Liver (tissue), 9 donors: ENCODE data around the gene ZMYND11. TPM values are rescaled to one million over a fixed set of nuclear protein-coding genes. Genes with fewer than 3 reads are reported as not detected.

Source experiments
- DNase-seq: peaks from one replicate; pipeline ENCODE4 v3.0.0-alpha.2; 2017; ENCODE audit warnings: low spot score
- H3K27ac ChIP-seq, 2 donors: one replicate each; pipeline ENCODE4 v1.7.0; 2013; ENCODE audit warnings: inconsistent platforms in 2 of 2, low read length in 2 of 2, control low read depth in 1 of 2, low read depth in 1 of 2, mild to moderate bottlenecking in 1 of 2
- H3K27me3 ChIP-seq, 4 donors: one replicate each; pipeline versions ENCODE4 v1.6.1 to v1.7.0; 2013; ENCODE audit warnings: low read length in 3 of 4, inconsistent platforms in 1 of 4, mild to moderate bottlenecking in 1 of 4, moderate library complexity in 1 of 4; ENCODE audit not compliant: control insufficient read depth in 4 of 4, insufficient read depth in 4 of 4
- H3K36me3 ChIP-seq, 4 donors: one replicate each; pipeline versions ENCODE4 v1.6.1 to v1.7.0; 2013; ENCODE audit warnings: low read length in 3 of 4, mild to moderate bottlenecking in 3 of 4, low read depth in 1 of 4, moderate library complexity in 1 of 4; ENCODE audit not compliant: control insufficient read depth in 4 of 4, insufficient read depth in 3 of 4
- H3K4me1 ChIP-seq, 4 donors: one replicate each; pipeline versions ENCODE4 v1.6.1 to v1.7.0; 2013; ENCODE audit warnings: low read length in 3 of 4, mild to moderate bottlenecking in 3 of 4, moderate library complexity in 1 of 4; ENCODE audit not compliant: control insufficient read depth in 4 of 4, insufficient read depth in 4 of 4
- H3K4me3 ChIP-seq, 3 donors: one replicate each; pipeline versions ENCODE4 v1.6.1 to v1.7.0; 2013; ENCODE audit warnings: low read length in 3 of 3, control low read depth in 1 of 3, low read depth in 1 of 3, mild to moderate bottlenecking in 1 of 3
- H3K9ac ChIP-seq, 2 donors: one replicate each; pipeline ENCODE4 v1.7.0; 2013; ENCODE audit warnings: low read length in 2 of 2, mild to moderate bottlenecking in 2 of 2, moderate library complexity in 2 of 2, control low read depth in 1 of 2, low read depth in 1 of 2
- H3K9me3 ChIP-seq, 4 donors: one replicate each; pipeline versions ENCODE4 v1.6.1 to v1.7.0; 2013; ENCODE audit warnings: low read length in 3 of 4; ENCODE audit not compliant: control insufficient read depth in 4 of 4
- ATF3 ChIP-seq: IDR thresholded peaks from 2 replicates; pipeline ENCODE4 v1.6.1; 2016; ENCODE audit warnings: antibody characterized with exemption
- CTCF ChIP-seq: fragments of 150-350 bp; IDR thresholded peaks from 2 replicates; pipeline ENCODE4 v1.5.1; 2017; ENCODE audit warnings: improper control_type of control experiment, low read depth, low read length; ENCODE audit not compliant: missing input control
- EGR1 ChIP-seq, 2 donors: IDR thresholded peaks; 2 replicates each; pipeline ENCODE4 v1.6.1; 2016 to 2018; ENCODE audit warnings: antibody characterized with exemption in 2 of 2, low read depth in 2 of 2
- FOXA1 ChIP-seq: IDR thresholded peaks from 2 replicates; pipeline ENCODE4 v1.6.1; 2016; ENCODE audit warnings: antibody characterized with exemption
- FOXA2 ChIP-seq: IDR thresholded peaks from 2 replicates; pipeline ENCODE4 v1.6.1; 2016; ENCODE audit warnings: antibody characterized with exemption
- GABPA ChIP-seq, 2 donors: IDR thresholded peaks in 1 of 2; conservative IDR thresholded peaks in 1 of 2; 2 replicates each; pipeline ENCODE4 v1.6.1; 2016; ENCODE audit warnings: antibody characterized with exemption in 2 of 2, mild to moderate bottlenecking in 1 of 2, moderate library complexity in 1 of 2
- HNF4A ChIP-seq, 2 donors: conservative IDR thresholded peaks; 2 replicates each; pipeline ENCODE4 v1.6.1; 2016; ENCODE audit warnings: antibody characterized with exemption in 2 of 2, mild to moderate bottlenecking in 2 of 2
- HNF4G ChIP-seq: IDR thresholded peaks from 2 replicates; pipeline ENCODE4 v1.6.1; 2016; ENCODE audit warnings: antibody characterized with exemption
- JUND ChIP-seq, 2 donors: IDR thresholded peaks; 2 replicates each; pipeline ENCODE4 v1.6.1; 2016; ENCODE audit warnings: antibody characterized with exemption in 2 of 2
- MAX ChIP-seq: IDR thresholded peaks from 2 replicates; pipeline ENCODE4 v1.6.1; 2016; ENCODE audit warnings: antibody characterized with exemption
- NR2F2 ChIP-seq: IDR thresholded peaks from 2 replicates; pipeline ENCODE4 v1.6.1; 2016; ENCODE audit warnings: antibody characterized with exemption
- RAD21 ChIP-seq, 2 donors: IDR thresholded peaks; 2 replicates each; pipeline ENCODE4 v1.6.1; 2016; ENCODE audit warnings: antibody characterized with exemption in 2 of 2, mild to moderate bottlenecking in 2 of 2
- REST ChIP-seq: IDR thresholded peaks from 2 replicates; pipeline ENCODE4 v1.6.1; 2016; ENCODE audit warnings: antibody characterized with exemption, mild to moderate bottlenecking
- RXRA ChIP-seq, 2 donors: IDR thresholded peaks; 2 replicates each; pipeline ENCODE4 v1.6.1; 2017 to 2018; ENCODE audit warnings: antibody characterized with exemption in 2 of 2, mild to moderate bottlenecking in 1 of 2
- SP1 ChIP-seq: IDR thresholded peaks from 2 replicates; pipeline ENCODE4 v1.6.1; 2018; ENCODE audit warnings: antibody characterized with exemption, mild to moderate bottlenecking
- TAF1 ChIP-seq: conservative IDR thresholded peaks from 2 replicates; pipeline ENCODE4 v1.6.1; 2016; ENCODE audit warnings: antibody characterized with exemption, mild to moderate bottlenecking
- YY1 ChIP-seq: IDR thresholded peaks from 2 replicates; pipeline ENCODE4 v1.6.1; 2016; ENCODE audit warnings: antibody characterized with exemption, mild to moderate bottlenecking
- ZBTB33 ChIP-seq: IDR thresholded peaks from 2 replicates; pipeline ENCODE4 v1.6.1; 2016; ENCODE audit warnings: antibody characterized with exemption
- WGBS: extraction: QIAGEN DNeasy Blood & Tissue Kit; methylation state at CpG from one replicate; pipeline ENCODE4 v1.1.7; 2013; 5-methylcytosine and 5-hydroxymethylcytosine counted together
- polyA plus RNA-seq, 2 donors: library from polyadenylated mRNA; stranded (reverse) in 1 of 2; unstranded in 1 of 2; fragments of 200-250 nt in 1 of 2; fragments of >200 nt in 1 of 2; fragmentation: Nextera tagmentation in 1 of 2; extraction: Ambion mirVana in 1 of 2; gene quantifications; one replicate each; pipeline versions ENCODE4 v1.2.1 to v1.2.3, GENCODE V29; 2013 to 2015
- total RNA-seq, 2 donors: library from RNA; depleted of rRNA; stranded (reverse); fragments of >200 nt; gene quantifications; one replicate each; pipeline ENCODE4 v1.2.3, GENCODE V29; 2014
- donor health status: healthy.
- donor health status: healthy.
- donor health status: healthy.
- donor health status: healthy.
- donor health status: healthy.

The ZMYND11 gene
- total and polyA plus RNA-seq, 4 donors = 13.2 to 34.3 (median 16.9) TPM

GRCh38 chr10:282294-283139 lies 147.3 kb downstream of the ZMYND11 start:
- no peak overlapping the region for H3K9ac ChIP-seq
- 78% methylated on average over 7 of the region's 7 CpGs for WGBS
- H3K27me3 ChIP-seq = no peaks in the 10 kb centered on the region
- no peaks in the 10 kb centered on the region for H3K4me1 ChIP-seq
- DNase-seq = no peak
- no peak overlapping the region for H3K4me3 ChIP-seq
- H3K36me3 ChIP-seq = peaks cover 4 to 85% (median 34%) of the 10 kb centered on the region in 4 donors
- no peak for TF ChIP-seq EGR1 (IDR thresholded peaks at IDR 0.05; ENCODE audit: low read depth in 2 of 2)
- no peak for TF ChIP-seq REST
- TF ChIP-seq CTCF = no peak
- TF ChIP-seq MAX = no peak
- no peak overlapping the region for H3K27ac ChIP-seq
- no peaks in the 10 kb centered on the region for H3K9me3 ChIP-seq

GRCh38 chr10:283140-283479 lies 147.9 kb downstream of the ZMYND11 start:
- H3K36me3 ChIP-seq = peaks cover 4 to 83% (median 33%) of the 10 kb centered on the region in 4 donors
- TF ChIP-seq FOXA1 (no peak), HNF4G (no peak), MAX (no peak), SP1 (no peak), ZBTB33 (no peak), JUND (IDR thresholded peaks at IDR 0.05) (no peak), EGR1 (IDR thresholded peaks at IDR 0.05; ENCODE audit: low read depth in 2 of 2) (no peak), REST (no peak), RXRA (IDR thresholded peaks at IDR 0.05) (no peak), HNF4A (conservative IDR thresholded peaks at IDR 0.05) (no peak), YY1 (no peak), TAF1 (no peak), ATF3 (no peak), NR2F2 (no peak), RAD21 (IDR thresholded peaks at IDR 0.05) (no peak), FOXA2 (no peak), GABPA (IDR thresholded peaks at IDR 0.05 in 1 of 2, conservative IDR thresholded peaks at IDR 0.05 in 1 of 2) (no peak)

More at GRCh38 chr10:283140-283479, 147.9 kb downstream of the ZMYND11 start:
- Histone ChIP-seq H3K27ac (no peak overlapping the region), H3K9me3 (no peaks in the 10 kb centered on the region), H3K4me3 (no peak overlapping the region), H3K4me1 (no peaks in the 10 kb centered on the region), H3K9ac (no peak overlapping the region), H3K27me3 (no peaks in the 10 kb centered on the region)
- WGBS = 95% methylated on average over 8 of the region's 8 CpGs
- no peak for DNase-seq
